ENCODE data around the gene DGKQ. TPM values are rescaled to one million over a fixed set of nuclear protein-coding genes. Genes with fewer than 3 reads are reported as not detected.

Gene DGKQ
- total RNA-seq, 1 experiment from 2014 or later, result 12.4 TPM

DNA sequence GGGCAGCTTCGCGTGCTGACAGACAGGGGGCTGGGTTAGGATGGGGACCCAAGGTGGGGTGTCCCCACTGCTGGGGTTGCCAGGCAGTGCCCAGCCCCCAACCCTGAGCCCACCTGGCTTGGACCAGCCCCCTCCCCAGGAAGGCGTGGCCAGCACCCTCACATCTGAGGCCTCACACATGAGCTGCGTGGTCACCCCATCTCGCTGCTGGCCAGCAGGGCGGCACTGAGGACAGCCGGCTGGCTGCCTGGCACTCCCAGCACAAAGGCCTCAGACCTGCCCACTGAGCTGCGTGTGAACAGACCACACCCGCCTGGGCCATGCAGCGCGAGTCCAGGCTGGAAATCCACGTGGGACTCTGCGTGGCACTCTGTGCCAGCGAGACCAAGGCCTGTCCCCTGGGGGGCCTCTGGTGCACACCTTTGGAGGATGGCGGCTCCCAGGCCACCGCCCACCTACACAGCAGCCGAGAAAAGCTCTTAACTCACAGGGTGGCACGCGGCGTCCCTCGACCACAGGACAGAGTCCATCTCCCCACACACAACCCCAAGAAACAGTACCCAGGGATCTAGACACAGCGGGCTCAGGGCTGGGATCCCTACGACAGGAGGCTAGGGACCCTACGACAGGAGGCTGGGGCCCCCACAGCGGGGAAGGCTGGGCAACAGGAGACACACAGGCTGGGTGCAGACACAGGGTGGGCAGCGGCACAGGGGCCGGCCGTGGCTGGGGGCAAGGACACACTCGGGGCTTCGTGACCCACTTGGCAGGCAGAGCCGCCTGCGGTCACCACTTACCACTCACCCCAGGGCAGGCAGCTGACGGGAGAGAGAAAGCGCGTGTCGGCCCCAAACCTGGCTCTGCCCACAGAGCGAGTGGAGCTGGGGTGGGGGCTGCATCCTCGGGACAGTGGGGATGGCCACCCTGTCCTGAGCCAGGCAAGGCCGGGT is 9.8 kb downstream of the DGKQ start:
- no peak overlapping the region for H2BK120ac ChIP-seq (ENCODE audit: low read depth, low read length, poor library complexity, severe bottlenecking)
- Mint-ChIP-seq H3K36me3 (ENCODE audit: insufficient read depth in 1 of 3, low read depth in 3 of 3) (peaks cover 0 to 4% (median 0%) of the 10 kb centered on the region in 3 experiments; a peak in 1 of 7 replicates), H3K27ac (no peak overlapping the region), H3K27me3 (ENCODE audit: low read depth) (no peaks in the 10 kb centered on the region), H3K9me3 (no peaks in the 10 kb centered on the region), H3K4me1 (no peaks in the 10 kb centered on the region), H3K4me3 (no peak overlapping the region)
- no CpG with 5 or more reads among the region's 39 CpGs for WGBS (ENCODE audit: extremely low coverage, insufficient read length, low lambda C conversion rate)
- no peak overlapping the region for H4K8ac ChIP-seq (replicated peaks; ENCODE audit: insufficient read length, low read depth, low read length)
- no peak overlapping the region for H3K9ac ChIP-seq (ENCODE audit: extremely low read depth, insufficient read length, low read length)
- H2BK20ac ChIP-seq (ENCODE audit: low read depth, low read length, poor library complexity, severe bottlenecking), result no peak overlapping the region
- no peak overlapping the region for H3T11ph ChIP-seq (ENCODE audit: low read length)
- H3K4me2 ChIP-seq (ENCODE audit: insufficient read depth, insufficient read length, low read length), result no peak overlapping the region
- H3K27ac ChIP-seq (ENCODE audit: insufficient read length, low read depth, low read length), result no peak overlapping the region
- no peaks in the 10 kb centered on the region; the same call in 1 of the 2 replicates for H3K27me3 ChIP-seq (ENCODE audit: insufficient read depth, low read length)
- H2AK5ac ChIP-seq (ENCODE audit: insufficient read length, low read length), result no peak overlapping the region
- H3K56ac ChIP-seq (ENCODE audit: insufficient read length, low read depth, low read length), result no peak overlapping the region
- no peak overlapping the region for H2AFZ ChIP-seq (ENCODE audit: low read length)
- no peak overlapping the region for H2BK5ac ChIP-seq (ENCODE audit: insufficient read length, low read length)
- H3K79me2 ChIP-seq (ENCODE audit: insufficient read depth, low read length), result no peaks in the 10 kb centered on the region
- H4K91ac ChIP-seq (ENCODE audit: insufficient read length, low read depth, low read length), result no peak overlapping the region
- no peaks in the 10 kb centered on the region for H3K9me3 ChIP-seq (ENCODE audit: control insufficient read depth, low read depth, low read length)
- no peak overlapping the region for H2BK15ac ChIP-seq (ENCODE audit: low read depth, low read length)
- H3K4me1 ChIP-seq (ENCODE audit: insufficient read depth, low read length), result no peaks in the 10 kb centered on the region
- no peak for DNase-seq
- H3K4ac ChIP-seq (ENCODE audit: low read depth, low read length), result no peak overlapping the region
- TF ChIP-seq, protein P1, sequence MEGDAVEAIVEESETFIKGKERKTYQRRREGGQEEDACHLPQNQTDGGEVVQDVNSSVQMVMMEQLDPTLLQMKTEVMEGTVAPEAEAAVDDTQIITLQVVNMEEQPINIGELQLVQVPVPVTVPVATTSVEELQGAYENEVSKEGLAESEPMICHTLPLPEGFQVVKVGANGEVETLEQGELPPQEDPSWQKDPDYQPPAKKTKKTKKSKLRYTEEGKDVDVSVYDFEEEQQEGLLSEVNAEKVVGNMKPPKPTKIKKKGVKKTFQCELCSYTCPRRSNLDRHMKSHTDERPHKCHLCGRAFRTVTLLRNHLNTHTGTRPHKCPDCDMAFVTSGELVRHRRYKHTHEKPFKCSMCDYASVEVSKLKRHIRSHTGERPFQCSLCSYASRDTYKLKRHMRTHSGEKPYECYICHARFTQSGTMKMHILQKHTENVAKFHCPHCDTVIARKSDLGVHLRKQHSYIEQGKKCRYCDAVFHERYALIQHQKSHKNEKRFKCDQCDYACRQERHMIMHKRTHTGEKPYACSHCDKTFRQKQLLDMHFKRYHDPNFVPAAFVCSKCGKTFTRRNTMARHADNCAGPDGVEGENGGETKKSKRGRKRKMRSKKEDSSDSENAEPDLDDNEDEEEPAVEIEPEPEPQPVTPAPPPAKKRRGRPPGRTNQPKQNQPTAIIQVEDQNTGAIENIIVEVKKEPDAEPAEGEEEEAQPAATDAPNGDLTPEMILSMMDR (conservative IDR thresholded peaks at IDR 0.05), result no peak
- no peaks in the 10 kb centered on the region for H3K23me2 ChIP-seq (ENCODE audit: insufficient read length, low read depth, low read length, poor library complexity, severe bottlenecking)
- H2BK12ac ChIP-seq (ENCODE audit: insufficient read length, low read depth, low read length), result no peak overlapping the region
- H3K23ac ChIP-seq (ENCODE audit: insufficient read length, low read depth, low read length), result no peak overlapping the region
- no peaks in the 10 kb centered on the region for H3K79me1 ChIP-seq (ENCODE audit: insufficient read depth, low read depth, low read length, poor library complexity, severe bottlenecking)
- H4K20me1 ChIP-seq (ENCODE audit: control insufficient read depth, insufficient read depth, insufficient read length), result no peaks in the 10 kb centered on the region
- no peak overlapping the region for H4K5ac ChIP-seq (ENCODE audit: insufficient read length, low read depth, low read length)
- H3K18ac ChIP-seq (ENCODE audit: insufficient read length, low read depth, low read length), result no peak overlapping the region
- H3K14ac ChIP-seq (ENCODE audit: insufficient read depth, low read length), result no peak overlapping the region; the same call in 1 of the 2 replicates

Data from H9 (cell line).